SJSA1 (cell line): ENCODE data around the gene PLCB4. TPM values are rescaled to one million over a fixed set of nuclear protein-coding genes. Genes with fewer than 3 reads are reported as not detected.

Experiments
- DNase-seq, 2 experiments: peaks; one replicate each; pipeline ENCODE4 v3.0.0-alpha.2; 2015 to 2020; ENCODE audit warnings: low spot score in 2 of 2, low read depth in 1 of 2
- H3K27ac ChIP-seq: fragments of 250-450 bp; sonication (Bioruptor Pico); 2 replicates; pipeline ENCODE4 v1.5.1; 2020; ENCODE audit warnings: mild to moderate bottlenecking, moderate library complexity
- H3K27me3 ChIP-seq: fragments of 250-450 bp; sonication (Bioruptor Pico); replicated peaks from 2 replicates; pipeline ENCODE4 v1.5.1; 2020; ENCODE audit warnings: mild to moderate bottlenecking, moderate library complexity
- H3K36me3 ChIP-seq: fragments of 250-450 bp; sonication (Bioruptor Pico); 2 replicates; pipeline ENCODE4 v1.5.1; 2020; ENCODE audit warnings: mild to moderate bottlenecking
- H3K4me1 ChIP-seq: fragments of 250-450 bp; sonication (Bioruptor Pico); replicated peaks from 2 replicates; pipeline ENCODE4 v1.6.1; 2021; ENCODE audit warnings: mild to moderate bottlenecking
- H3K4me3 ChIP-seq: fragments of 250-450 bp; sonication (Bioruptor Pico); 2 replicates; pipeline ENCODE4 v1.5.1; 2020; ENCODE audit warnings: mild to moderate bottlenecking
- H3K9me3 ChIP-seq: fragments of 250-450 bp; sonication (Bioruptor Pico); replicated peaks from 2 replicates; pipeline ENCODE4 v1.5.1; 2020; ENCODE audit warnings: mild to moderate bottlenecking
- total RNA-seq: library from RNA; depleted of rRNA; stranded (reverse); fragments of >200 nt; shearing (Covaris generic); gene quantifications from 2 replicates; pipeline ENCODE4 v1.2.3, GENCODE V29; 2014

The PLCB4 gene
- total RNA-seq, 1 experiment from 2014 or later, result 9.3 TPM

GRCh38 chr20:9441948-9442347 lies 373.1 kb downstream of the PLCB4 start:
- no peaks in the 10 kb centered on the region for H3K27me3 ChIP-seq
- no peaks in the 10 kb centered on the region for H3K4me1 ChIP-seq
- H3K9me3 ChIP-seq, result no peaks in the 10 kb centered on the region
- DNase-seq, result no peak
- no peak overlapping the region for H3K27ac ChIP-seq
- H3K36me3 ChIP-seq, result peaks cover 13% of the 10 kb centered on the region
- H3K4me3 ChIP-seq, result no peak overlapping the region

- no peaks in the 10 kb centered on the region for H3K4me1 ChIP-seq
- H3K4me3 ChIP-seq, result no peak overlapping the region
- no peak for DNase-seq
- peaks cover 7% of the 10 kb centered on the region for H3K36me3 ChIP-seq
- H3K27me3 ChIP-seq, result no peaks in the 10 kb centered on the region
- no peak overlapping the region for H3K27ac ChIP-seq
- H3K9me3 ChIP-seq, result no peaks in the 10 kb centered on the region
These were observed 374.0 kb downstream of the PLCB4 start for GRCh38 chr20:9442858-9443257.

- DNase-seq, result no peak
- no peaks in the 10 kb centered on the region for H3K4me1 ChIP-seq
- H3K27ac ChIP-seq, result no peak overlapping the region
- peaks cover 9% of the 10 kb centered on the region for H3K36me3 ChIP-seq
- H3K4me3 ChIP-seq, result no peak overlapping the region
- no peaks in the 10 kb centered on the region for H3K27me3 ChIP-seq
- H3K9me3 ChIP-seq, result no peaks in the 10 kb centered on the region
These were observed 376.0 kb downstream of the PLCB4 start for GRCh38 chr20:9444921-9445320.

GRCh38 chr20:9447182-9447581 lies 378.3 kb downstream of the PLCB4 start:
- Histone ChIP-seq H3K27ac (no peak overlapping the region), H3K27me3 (no peaks in the 10 kb centered on the region), H3K4me1 (no peaks in the 10 kb centered on the region), H3K9me3 (no peaks in the 10 kb centered on the region), H3K36me3 (peaks cover 6% of the 10 kb centered on the region; the same call in 1 of the 2 replicates), H3K4me3 (no peak overlapping the region)
- no peak for DNase-seq

- no peak overlapping the region for H3K27ac ChIP-seq
- H3K36me3 ChIP-seq, result 0 out of 2 replicates have a peak, but pooled peaks cover 2% of the 10 kb centered on the region
- DNase-seq, result no peak
- H3K4me1 ChIP-seq, result 0 out of 2 replicates have a peak, but pooled peaks cover under 1% of the 10 kb centered on the region
- H3K4me3 ChIP-seq, result no peak overlapping the region
- no peaks in the 10 kb centered on the region for H3K27me3 ChIP-seq
- H3K9me3 ChIP-seq, result no peaks in the 10 kb centered on the region
These were observed 384.3 kb downstream of the PLCB4 start for GRCh38 chr20:9453201-9453600.

- no peaks in the 10 kb centered on the region for H3K9me3 ChIP-seq
- no peak overlapping the region for H3K27ac ChIP-seq
- H3K4me3 ChIP-seq, result no peak overlapping the region
- H3K27me3 ChIP-seq, result no peaks in the 10 kb centered on the region
- no peaks in the 10 kb centered on the region for H3K36me3 ChIP-seq
- peaks cover 4% of the 10 kb centered on the region; the same call in 1 of the 2 replicates for H3K4me1 ChIP-seq
- DNase-seq, result no peak
These were observed 385.9 kb downstream of the PLCB4 start for GRCh38 chr20:9454791-9455190.

- DNase-seq, result no peak
- H3K4me3 ChIP-seq, result no peak overlapping the region
- no peaks in the 10 kb centered on the region for H3K9me3 ChIP-seq
- H3K4me1 ChIP-seq, result peaks cover 20% of the 10 kb centered on the region
- H3K36me3 ChIP-seq, result no peaks in the 10 kb centered on the region; the same call in none of the 2 replicates
- no peaks in the 10 kb centered on the region for H3K27me3 ChIP-seq
- no peak overlapping the region for H3K27ac ChIP-seq
These were observed 388.2 kb downstream of the PLCB4 start for GRCh38 chr20:9457136-9457535.

- Histone ChIP-seq H3K36me3 (no peaks in the 10 kb centered on the region; the same call in none of the 2 replicates), H3K27ac (no peak overlapping the region), H3K4me1 (peaks cover 20% of the 10 kb centered on the region), H3K4me3 (no peak overlapping the region), H3K27me3 (no peaks in the 10 kb centered on the region), H3K9me3 (no peaks in the 10 kb centered on the region)
- no peak for DNase-seq
These were observed 389.4 kb downstream of the PLCB4 start for GRCh38 chr20:9458138-9458796.

GRCh38 chr20:9460518-9460917 lies 391.6 kb downstream of the PLCB4 start:
- no peak overlapping the region for H3K27ac ChIP-seq
- no peaks in the 10 kb centered on the region; the same call in none of the 2 replicates for H3K36me3 ChIP-seq
- H3K9me3 ChIP-seq, result no peaks in the 10 kb centered on the region
- H3K4me3 ChIP-seq, result no peak overlapping the region
- H3K4me1 ChIP-seq, result peaks cover 20% of the 10 kb centered on the region
- H3K27me3 ChIP-seq, result no peaks in the 10 kb centered on the region
- DNase-seq, result peak; percentile 51 to 62

GRCh38 chr20:9467995-9468394 lies 399.1 kb downstream of the PLCB4 start:
- Histone ChIP-seq H3K4me3 (no peak overlapping the region), H3K27ac (no peak overlapping the region), H3K36me3 (no peaks in the 10 kb centered on the region), H3K4me1 (no peaks in the 10 kb centered on the region), H3K9me3 (no peaks in the 10 kb centered on the region), H3K27me3 (no peaks in the 10 kb centered on the region)
- DNase-seq, result no peak

GRCh38 chr20:9474835-9475415 lies 406.0 kb downstream of the PLCB4 start:
- no peaks in the 10 kb centered on the region for H3K9me3 ChIP-seq
- no peak overlapping the region for H3K4me3 ChIP-seq
- H3K36me3 ChIP-seq, result no peaks in the 10 kb centered on the region
- H3K27me3 ChIP-seq, result no peaks in the 10 kb centered on the region
- H3K4me1 ChIP-seq, result 0 out of 2 replicates have a peak, but pooled peaks cover 4% of the 10 kb centered on the region
- DNase-seq, result no peak
- H3K27ac ChIP-seq, result no peak overlapping the region

GRCh38 chr20:9475456-9475855 lies 406.6 kb downstream of the PLCB4 start:
- no peak overlapping the region for H3K27ac ChIP-seq
- DNase-seq, result no peak
- H3K4me3 ChIP-seq, result no peak overlapping the region
- 0 out of 2 replicates have a peak, but pooled peaks cover 4% of the 10 kb centered on the region for H3K4me1 ChIP-seq
- no peaks in the 10 kb centered on the region for H3K36me3 ChIP-seq
- H3K27me3 ChIP-seq, result no peaks in the 10 kb centered on the region
- H3K9me3 ChIP-seq, result no peaks in the 10 kb centered on the region

- no peaks in the 10 kb centered on the region for H3K36me3 ChIP-seq
- 0 out of 2 replicates have a peak, but pooled peaks cover 4% of the 10 kb centered on the region for H3K4me1 ChIP-seq
- no peaks in the 10 kb centered on the region for H3K27me3 ChIP-seq
- no peak overlapping the region for H3K27ac ChIP-seq
- no peak for DNase-seq
- no peaks in the 10 kb centered on the region for H3K9me3 ChIP-seq
- H3K4me3 ChIP-seq, result no peak overlapping the region
These were observed 407.3 kb downstream of the PLCB4 start for GRCh38 chr20:9476174-9476573.

GRCh38 chr20:9476637-9477036 lies 407.8 kb downstream of the PLCB4 start:
- no peaks in the 10 kb centered on the region for H3K27me3 ChIP-seq
- no peak overlapping the region for H3K4me3 ChIP-seq
- H3K36me3 ChIP-seq, result no peaks in the 10 kb centered on the region
- no peak for DNase-seq
- 0 out of 2 replicates have a peak, but pooled peaks cover 4% of the 10 kb centered on the region for H3K4me1 ChIP-seq
- no peak overlapping the region for H3K27ac ChIP-seq
- no peaks in the 10 kb centered on the region for H3K9me3 ChIP-seq
